Bronchial epithelial cell (primary cell): ENCODE data around the gene EFEMP2. TPM values are rescaled to one million over a fixed set of nuclear protein-coding genes. Genes with fewer than 3 reads are reported as not detected.
A peak's percentile ranks its signal among the peaks of the same experiment; 100 is the strongest.

Experiments
- DNase-seq: peaks from one replicate; pipeline ENCODE4 v3.0.0-alpha.2; 2010; ENCODE audit warnings: low read depth
- FAIRE-seq: peaks from 2 replicates; lab custom pipeline; 2011; peaks lifted over from hg19 to GRCh38; lab: Jason Lieb, UNC
- H3K27me3 ChIP-seq: 2 replicates; pipeline ENCODE4 v1.5.1; 2011; ENCODE audit warnings: low read length; ENCODE audit not compliant: control insufficient read depth, insufficient read depth
- H3K36me3 ChIP-seq: 2 replicates; pipeline ENCODE4 v1.5.1; 2011; ENCODE audit warnings: low read length; ENCODE audit not compliant: control insufficient read depth, insufficient read depth
- H3K4me3 ChIP-seq: 2 replicates; pipeline ENCODE4 v1.5.1; 2011; ENCODE audit warnings: mild to moderate bottlenecking, low read depth, low read length, control low read depth
- CTCF ChIP-seq: IDR thresholded peaks from 2 replicates; pipeline ENCODE4 v1.5.1; 2011; ENCODE audit warnings: mild to moderate bottlenecking, moderate library complexity, low read length, control low read depth, inconsistent platforms; ENCODE audit not compliant: insufficient read depth, severe bottlenecking
- total RNA-seq: library from RNA; depleted of rRNA; stranded (reverse); fragments of >200 nt; gene quantifications from 2 replicates; pipeline ENCODE4 v1.2.1, GENCODE V29; 2014

EFEMP2 gene
- total RNA-seq, 1 donor from 2014 or later = 2.9 TPM

GRCh38 chr11:65862191-65862735 is 10.3 kb downstream of the EFEMP2 start:
- DNase-seq = no peak

GRCh38 chr11:65861533-65862183 is 10.9 kb downstream of the EFEMP2 start:
- Histone ChIP-seq H3K4me3 (peak overlapping the region; percentile 98), H3K27me3 (no peaks in the 10 kb centered on the region), H3K36me3 (peaks cover 38% of the 10 kb centered on the region)
- FAIRE-seq (no peak), DNase-seq (no peak)
- TF ChIP-seq CTCF = no peak

More at GRCh38 chr11:65862191-65862735, 10.3 kb downstream of the EFEMP2 start:
- Histone ChIP-seq H3K4me3 (no peak overlapping the region), H3K36me3 (peaks cover 40% of the 10 kb centered on the region), H3K27me3 (no peaks in the 10 kb centered on the region)
- no peak for TF ChIP-seq CTCF
- no peak for FAIRE-seq

GRCh38 chr11:65861165-65861505 is 11.5 kb downstream of the EFEMP2 start:
- DNase-seq (no peak), FAIRE-seq (no peak)
- Histone ChIP-seq H3K27me3 (no peaks in the 10 kb centered on the region), H3K36me3 (peaks cover 39% of the 10 kb centered on the region), H3K4me3 (peak overlapping the region; percentile 98)
- no peak for TF ChIP-seq CTCF

- peak within 1 kb of the TSS; percentile 98 for H3K4me3 ChIP-seq
- FAIRE-seq = no peak
- peak; percentile 95 for DNase-seq
- H3K27me3 ChIP-seq = no peaks in the 10 kb centered on the region
- peaks cover 43% of the 10 kb centered on the region for H3K36me3 ChIP-seq
- TF ChIP-seq CTCF = peak; percentile 95
Observed at GRCh38 chr11:65860278-65861164, 12.1 kb downstream of the EFEMP2 start, which contains the start of gene MUS81. MUS81 (plus strand) TSS chr11:65860433; CDS start chr11:65860754, 321 bp downstream.

- DNase-seq (no peak), FAIRE-seq (no peak)
- no peak for TF ChIP-seq CTCF
- no peaks in the 10 kb centered on the region for H3K27me3 ChIP-seq
- H3K36me3 ChIP-seq = peaks cover 44% of the 10 kb centered on the region
- peak overlapping the region; percentile 98 for H3K4me3 ChIP-seq
Observed at GRCh38 chr11:65859812-65860277, 12.8 kb downstream of the EFEMP2 start.
